Measurements from ENCODE around the gene PDGFRA. TPM values are rescaled to one million over a fixed set of nuclear protein-coding genes. Genes with fewer than 3 reads are reported as not detected.

The PDGFRA gene
- total RNA-seq, 1 donor from 2014 or later = 0.47 TPM

DNA sequence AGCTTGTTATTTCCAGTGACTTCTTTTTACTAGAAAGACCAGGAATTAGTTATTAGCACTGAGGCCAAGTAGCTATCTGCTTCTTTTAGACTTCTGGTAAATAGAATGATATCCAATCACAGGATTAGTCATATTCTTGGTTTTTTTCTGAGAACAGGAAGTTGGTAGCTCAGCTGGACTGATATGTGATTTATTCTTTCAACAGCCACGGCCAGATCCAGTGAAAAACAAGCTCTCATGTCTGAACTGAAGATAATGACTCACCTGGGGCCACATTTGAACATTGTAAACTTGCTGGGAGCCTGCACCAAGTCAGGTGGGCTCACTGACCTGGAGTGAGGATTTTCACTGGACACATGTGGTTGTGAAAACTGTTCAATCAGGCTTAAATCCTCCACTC, 48.6 kb downstream of the PDGFRA start:
- intact Hi-C loops (cut with micrococcal nuclease) = no loop called here
- Mint-ChIP-seq H3K4me3 (peak overlapping the region; percentile 40), H3K4me1 (ENCODE audit: low read depth) (peaks cover 32% of the 10 kb centered on the region), H3K27ac (no peak overlapping the region), H3K27me3 (ENCODE audit: insufficient read depth) (peaks cover 3% of the 10 kb centered on the region), H3K9me3 (peaks cover 13% of the 10 kb centered on the region), H3K36me3 (ENCODE audit: low read depth) (peaks cover 5% of the 10 kb centered on the region)
- DNase-seq (ENCODE audit: low spot score) = peak; percentile 1

DNA sequence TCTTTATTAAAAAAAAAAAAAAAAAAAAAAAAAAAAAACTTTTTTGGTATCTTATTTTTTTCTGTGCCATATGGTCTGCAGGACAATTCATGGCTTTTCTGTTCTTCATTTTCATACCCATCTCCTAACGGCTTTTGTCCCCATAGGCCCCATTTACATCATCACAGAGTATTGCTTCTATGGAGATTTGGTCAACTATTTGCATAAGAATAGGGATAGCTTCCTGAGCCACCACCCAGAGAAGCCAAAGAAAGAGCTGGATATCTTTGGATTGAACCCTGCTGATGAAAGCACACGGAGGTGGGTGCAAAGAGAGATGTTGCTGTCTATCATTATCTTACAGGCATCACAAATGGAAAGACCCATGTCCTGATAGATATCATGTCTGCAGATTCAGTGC, 49.1 kb downstream of the PDGFRA start:
- intact Hi-C loops (cut with micrococcal nuclease) = no loop called here
- H3K27me3 Mint-ChIP-seq (ENCODE audit: insufficient read depth) = peaks cover 3% of the 10 kb centered on the region
- peaks cover 14% of the 10 kb centered on the region for H3K9me3 Mint-ChIP-seq
- H3K4me3 Mint-ChIP-seq = no peak overlapping the region
- H3K27ac Mint-ChIP-seq = no peak overlapping the region
- no peak for DNase-seq (ENCODE audit: low spot score)
- H3K36me3 Mint-ChIP-seq (ENCODE audit: low read depth) = peaks cover 5% of the 10 kb centered on the region
- peaks cover 32% of the 10 kb centered on the region for H3K4me1 Mint-ChIP-seq (ENCODE audit: low read depth)

DNA sequence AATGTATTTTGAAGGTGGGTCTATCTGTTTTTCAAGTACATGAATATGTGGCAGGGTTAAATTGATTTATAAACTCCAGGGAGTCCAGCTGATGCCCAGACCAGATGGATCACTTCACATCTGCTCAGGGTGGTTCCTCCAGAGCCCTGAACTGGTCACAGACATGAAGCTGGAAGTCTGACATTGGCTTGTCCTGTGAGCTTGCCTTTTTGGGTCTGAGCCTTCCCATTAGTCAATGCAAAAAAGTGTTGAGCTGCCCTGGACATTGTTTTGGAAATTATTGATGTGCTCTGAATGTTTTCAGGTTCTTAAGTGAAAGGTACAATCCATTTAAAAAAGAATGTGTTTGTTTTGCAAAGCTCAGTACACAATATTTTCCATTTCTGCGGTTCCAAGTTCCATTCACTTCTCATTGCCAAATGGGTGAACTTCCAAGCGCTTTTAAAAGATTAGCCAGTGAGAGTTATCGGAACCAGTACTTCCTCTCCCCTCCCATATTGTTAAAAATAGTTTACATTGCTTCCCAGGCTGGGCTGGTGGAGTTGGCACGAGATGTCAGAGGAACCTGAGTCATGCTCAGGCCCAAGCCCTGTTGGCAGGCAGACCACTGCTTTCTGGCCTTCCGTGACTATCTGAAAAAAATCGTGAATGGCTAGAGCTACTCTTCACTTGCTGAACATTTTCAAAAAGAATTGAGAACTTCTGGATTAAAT, 52.1 kb downstream of the PDGFRA start:
- H3K36me3 Mint-ChIP-seq (ENCODE audit: low read depth) = peaks cover 5% of the 10 kb centered on the region
- H3K27me3 Mint-ChIP-seq (ENCODE audit: insufficient read depth) = peaks cover 3% of the 10 kb centered on the region
- no peak for DNase-seq (ENCODE audit: low spot score)
- peaks cover 22% of the 10 kb centered on the region for H3K4me1 Mint-ChIP-seq (ENCODE audit: low read depth)
- H3K4me3 Mint-ChIP-seq = no peak overlapping the region
- intact Hi-C loops (cut with micrococcal nuclease) = no loop called here
- no peak overlapping the region for H3K27ac Mint-ChIP-seq
- peaks cover 26% of the 10 kb centered on the region for H3K9me3 Mint-ChIP-seq

DNA sequence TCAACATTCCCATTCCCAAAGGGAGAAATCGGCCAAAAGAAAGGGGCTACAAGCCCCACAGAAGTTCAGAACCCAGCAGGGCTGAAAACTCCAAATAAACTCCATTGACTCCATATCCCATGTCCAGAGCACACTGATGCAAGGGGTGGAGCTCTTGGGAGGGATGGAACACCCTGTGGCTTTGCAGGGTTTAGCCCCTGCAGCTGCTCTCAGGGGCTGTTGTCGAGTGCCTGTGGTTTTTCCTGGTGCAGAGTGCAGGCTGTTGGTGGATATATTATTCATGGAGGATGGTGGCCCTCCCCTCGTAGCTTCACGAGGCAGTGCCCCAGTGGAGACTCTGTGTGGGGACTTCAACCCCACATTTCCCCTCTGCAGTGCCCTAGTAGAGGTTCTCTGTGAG, 53.7 kb downstream of the PDGFRA start:
- peaks cover 3% of the 10 kb centered on the region for H3K27me3 Mint-ChIP-seq (ENCODE audit: insufficient read depth)
- peaks cover 5% of the 10 kb centered on the region for H3K36me3 Mint-ChIP-seq (ENCODE audit: low read depth)
- no peak overlapping the region for H3K27ac Mint-ChIP-seq
- no peak overlapping the region for H3K4me3 Mint-ChIP-seq
- intact Hi-C loops (cut with micrococcal nuclease) = no loop called here
- H3K4me1 Mint-ChIP-seq (ENCODE audit: low read depth) = peaks cover 10% of the 10 kb centered on the region
- H3K9me3 Mint-ChIP-seq = peaks cover 26% of the 10 kb centered on the region
- no peak for DNase-seq (ENCODE audit: low spot score)

- Mint-ChIP-seq H3K27ac (no peak overlapping the region), H3K36me3 (ENCODE audit: low read depth) (peaks cover 3% of the 10 kb centered on the region), H3K4me3 (no peak overlapping the region), H3K9me3 (peaks cover 17% of the 10 kb centered on the region), H3K4me1 (ENCODE audit: low read depth) (peaks cover 15% of the 10 kb centered on the region), H3K27me3 (ENCODE audit: insufficient read depth) (peaks cover 5% of the 10 kb centered on the region)
- intact Hi-C loops (cut with micrococcal nuclease) = no loop called here
- no peak for DNase-seq (ENCODE audit: low spot score)
Measured at GRCh38 chr4:54289316-54289715, 60.2 kb downstream of the PDGFRA start.

DNA sequence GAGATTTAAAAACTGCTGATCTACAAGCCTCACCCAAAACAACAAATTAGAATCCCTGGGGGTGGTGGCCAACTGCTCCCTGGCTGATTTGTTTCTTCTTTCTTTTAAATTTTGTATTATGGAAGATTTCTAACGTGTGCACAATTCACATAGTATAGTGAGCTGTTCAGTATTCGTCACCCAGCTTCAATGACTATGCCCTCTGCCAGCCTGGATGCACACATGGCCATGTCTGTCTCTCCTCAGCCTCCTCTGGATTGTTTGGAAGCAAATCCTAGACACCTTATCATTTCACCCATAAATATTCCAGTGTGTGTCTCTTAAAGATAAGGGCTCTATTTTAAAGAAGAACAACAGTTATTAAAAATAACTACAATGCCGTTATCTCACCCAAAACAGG, 61.9 kb downstream of the PDGFRA start:
- H3K27ac Mint-ChIP-seq = no peak overlapping the region
- peaks cover 8% of the 10 kb centered on the region for H3K27me3 Mint-ChIP-seq (ENCODE audit: insufficient read depth)
- peaks cover 3% of the 10 kb centered on the region for H3K36me3 Mint-ChIP-seq (ENCODE audit: low read depth)
- no peak for DNase-seq (ENCODE audit: low spot score)
- H3K4me1 Mint-ChIP-seq (ENCODE audit: low read depth) = peaks cover 15% of the 10 kb centered on the region
- H3K9me3 Mint-ChIP-seq = peaks cover 15% of the 10 kb centered on the region
- intact Hi-C loops (cut with micrococcal nuclease) = no loop called here
- no peak overlapping the region for H3K4me3 Mint-ChIP-seq

DNA sequence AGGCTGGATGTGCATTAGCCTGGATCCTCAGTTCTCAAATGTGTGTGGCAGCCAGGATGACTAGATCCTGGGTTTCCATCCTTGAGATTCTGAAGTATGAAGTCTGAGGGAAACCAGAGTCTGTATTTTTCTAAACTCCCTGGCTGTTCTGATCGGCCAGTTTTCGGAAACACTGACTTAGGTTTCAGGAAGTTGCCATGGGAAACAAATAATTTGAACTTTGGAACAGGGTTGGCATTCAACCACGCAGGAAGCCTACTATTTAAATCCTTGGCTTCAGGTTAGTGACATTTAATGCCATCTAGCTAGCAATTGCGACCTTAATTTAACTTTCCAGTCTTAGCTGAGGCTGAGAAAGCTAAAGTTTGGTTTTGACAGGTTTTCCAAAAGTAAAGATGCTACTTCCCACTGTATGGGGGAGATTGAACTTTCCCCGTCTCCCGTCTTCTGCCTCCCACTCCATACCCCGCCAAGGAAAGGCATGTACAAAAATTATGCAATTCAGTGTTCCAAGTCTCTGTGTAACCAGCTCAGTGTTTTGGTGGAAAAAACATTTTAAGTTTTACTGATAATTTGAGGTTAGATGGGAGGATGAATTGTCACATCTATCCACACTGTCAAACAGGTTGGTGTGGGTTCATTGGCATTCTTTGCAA, 67.6 kb downstream of the PDGFRA start:
- H3K36me3 Mint-ChIP-seq (ENCODE audit: low read depth) = no peaks in the 10 kb centered on the region

DNA sequence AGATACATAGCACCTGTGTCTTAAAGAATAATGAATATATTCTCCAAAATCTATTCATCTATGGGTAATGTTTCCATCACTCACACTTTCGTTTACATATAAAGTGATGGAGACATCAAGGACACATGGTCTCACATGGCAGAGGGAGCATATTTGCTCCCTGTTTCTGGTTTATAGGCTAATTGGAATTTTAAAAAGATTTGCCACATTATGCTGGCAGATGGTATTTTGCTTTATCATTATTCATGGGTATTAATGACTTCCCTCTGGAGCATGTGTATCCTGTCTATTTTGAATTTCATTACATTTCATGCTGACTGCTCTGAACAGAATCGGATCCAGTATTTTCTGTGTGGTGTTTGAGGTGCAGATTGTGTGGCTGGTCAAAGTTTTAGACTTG, 79.0 kb downstream of the PDGFRA start:
- Mint-ChIP-seq H3K36me3 (ENCODE audit: low read depth) (peaks cover 1% of the 10 kb centered on the region), H3K27ac (no peak overlapping the region), H3K9me3 (peaks cover 24% of the 10 kb centered on the region), H3K4me3 (no peak overlapping the region), H3K4me1 (ENCODE audit: low read depth) (no peaks in the 10 kb centered on the region), H3K27me3 (ENCODE audit: insufficient read depth) (peaks cover 7% of the 10 kb centered on the region)
- intact Hi-C loops (cut with micrococcal nuclease) = no loop called here
- DNase-seq (ENCODE audit: low spot score) = no peak

More for the DNA sequence above, 67.6 kb downstream of the PDGFRA start:
- Mint-ChIP-seq H3K27ac (no peak overlapping the region), H3K4me3 (no peak overlapping the region), H3K4me1 (ENCODE audit: low read depth) (no peaks in the 10 kb centered on the region), H3K9me3 (peaks cover 6% of the 10 kb centered on the region), H3K27me3 (ENCODE audit: insufficient read depth) (peaks cover 3% of the 10 kb centered on the region)
- intact Hi-C loops (cut with micrococcal nuclease) = no loop called here
- no peak for DNase-seq (ENCODE audit: low spot score)

DNA sequence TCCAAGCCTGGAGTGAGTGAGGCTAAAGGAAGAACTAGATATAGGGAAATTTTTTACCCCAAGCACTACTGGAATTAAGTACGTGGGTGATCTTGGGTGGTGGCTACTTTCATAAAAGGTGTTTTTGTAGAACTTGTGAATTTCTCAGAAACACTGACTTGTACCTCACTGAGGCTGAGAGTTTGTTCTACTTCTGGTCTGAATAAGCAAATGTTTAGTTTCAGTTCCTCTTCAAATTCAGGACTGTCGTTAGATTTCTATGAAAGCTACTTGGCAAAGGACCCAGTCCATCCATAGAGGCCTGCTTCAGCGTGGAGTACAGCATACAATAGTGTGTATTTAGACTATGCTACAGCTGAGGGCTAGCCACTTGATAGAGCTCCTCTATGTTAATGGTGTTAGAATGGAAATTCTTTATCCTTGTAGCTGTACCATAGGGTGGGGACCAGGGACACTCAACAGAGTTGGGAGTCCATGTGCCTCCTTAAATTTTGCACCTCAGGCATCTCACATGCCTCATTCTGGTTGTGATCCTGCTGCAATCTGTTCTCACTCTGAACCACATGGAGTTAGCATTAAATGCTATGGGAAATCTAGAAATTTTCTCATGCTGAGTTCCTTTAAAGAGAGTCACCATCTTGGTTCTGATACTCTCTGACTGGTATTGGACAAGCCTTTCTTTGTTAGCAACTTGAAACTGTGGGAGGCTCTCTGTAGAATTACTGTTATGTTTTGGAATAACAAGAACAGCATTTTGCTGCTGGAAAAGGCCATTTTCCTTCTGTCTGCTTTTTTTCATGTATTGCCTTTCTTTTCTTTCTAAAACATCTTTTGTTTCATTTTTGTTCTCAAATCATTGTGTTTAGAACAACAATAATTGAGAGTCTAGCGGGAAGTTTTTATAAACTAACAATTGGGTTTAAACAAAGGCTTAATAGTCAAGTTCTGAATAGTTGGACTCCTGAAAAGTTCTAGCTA, 86.8 kb downstream of the PDGFRA start:
- peak overlapping the region; percentile 75 for H3K27ac Mint-ChIP-seq
- H3K4me3 Mint-ChIP-seq = peak overlapping the region; percentile 28
- H3K4me1 Mint-ChIP-seq (ENCODE audit: low read depth) = peaks cover 47% of the 10 kb centered on the region
- peaks cover 5% of the 10 kb centered on the region for H3K27me3 Mint-ChIP-seq (ENCODE audit: insufficient read depth)
- H3K36me3 Mint-ChIP-seq (ENCODE audit: low read depth) = peaks cover 13% of the 10 kb centered on the region
- intact Hi-C loops (cut with micrococcal nuclease) = loop anchor here (1.0 to 5.0 kb wide), 9 partner anchors 41 to 1231 kb away; partner anchors contain the start of genes CHIC2, CLOCK and SCFD2
- H3K9me3 Mint-ChIP-seq = peaks cover 16% of the 10 kb centered on the region
- peak; percentile 3 for DNase-seq (ENCODE audit: low spot score)

- Mint-ChIP-seq H3K36me3 (ENCODE audit: low read depth) (peaks cover 13% of the 10 kb centered on the region), H3K4me1 (ENCODE audit: low read depth) (peaks cover 47% of the 10 kb centered on the region), H3K9me3 (peaks cover 16% of the 10 kb centered on the region), H3K4me3 (no peak overlapping the region), H3K27ac (no peak overlapping the region), H3K27me3 (ENCODE audit: insufficient read depth) (no peaks in the 10 kb centered on the region)
- intact Hi-C loops (cut with micrococcal nuclease) = loop anchor here (2.0 to 5.0 kb wide), 7 partner anchors 115 to 1230 kb away; partner anchors contain the start of genes CHIC2, CLOCK and SCFD2
- no peak for DNase-seq (ENCODE audit: low spot score)
Measured at GRCh38 chr4:54317690-54318089, 88.6 kb downstream of the PDGFRA start.

DNA sequence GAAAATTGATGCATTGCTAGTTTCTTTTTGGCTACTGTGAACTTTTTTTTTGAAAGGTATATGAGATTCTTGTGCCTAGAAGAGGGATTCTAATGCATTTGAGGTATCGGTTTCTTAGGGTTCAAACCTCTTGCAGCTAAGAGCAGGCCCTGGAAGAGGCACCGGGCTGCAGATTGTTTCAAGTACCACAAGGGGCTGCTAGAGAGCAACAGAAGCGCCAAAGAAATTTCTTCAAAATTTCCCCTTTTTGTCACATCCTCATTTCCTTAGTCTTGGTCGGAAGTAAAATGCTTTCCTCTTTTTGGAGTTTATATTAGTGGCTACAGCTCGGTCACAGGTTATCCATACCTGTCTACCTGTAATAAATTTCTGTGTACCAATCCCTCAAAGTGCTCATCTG, 89.8 kb downstream of the PDGFRA start:
- H3K36me3 Mint-ChIP-seq (ENCODE audit: low read depth) = peaks cover 13% of the 10 kb centered on the region
- peak; percentile 12 for DNase-seq (ENCODE audit: low spot score)
- H3K9me3 Mint-ChIP-seq = peaks cover 16% of the 10 kb centered on the region
- no peak overlapping the region for H3K27ac Mint-ChIP-seq
- H3K4me1 Mint-ChIP-seq (ENCODE audit: low read depth) = peaks cover 47% of the 10 kb centered on the region
- no peak overlapping the region for H3K4me3 Mint-ChIP-seq
- intact Hi-C loops (cut with micrococcal nuclease) = loop anchor here (2.0 to 5.0 kb wide), 7 partner anchors 113 to 1228 kb away; partner anchors contain the start of genes CHIC2, CLOCK and SCFD2
- H3K27me3 Mint-ChIP-seq (ENCODE audit: insufficient read depth) = no peaks in the 10 kb centered on the region

GRCh38 chr4:54320826-54321685, 92.0 kb downstream of the PDGFRA start:
- no peak overlapping the region for H3K4me3 Mint-ChIP-seq
- no peak for DNase-seq (ENCODE audit: low spot score)
- H3K27me3 Mint-ChIP-seq (ENCODE audit: insufficient read depth) = no peaks in the 10 kb centered on the region
- H3K9me3 Mint-ChIP-seq = peaks cover 3% of the 10 kb centered on the region
- no peak overlapping the region for H3K27ac Mint-ChIP-seq
- peaks cover 25% of the 10 kb centered on the region for H3K4me1 Mint-ChIP-seq (ENCODE audit: low read depth)
- intact Hi-C loops (cut with micrococcal nuclease) = loop anchor here (10.0 kb wide), 1 partner anchor 1984 kb away; no protein-coding TSS in a partner anchor
- H3K36me3 Mint-ChIP-seq (ENCODE audit: low read depth) = peaks cover 1% of the 10 kb centered on the region
